GM12878 (cell line): ENCODE results near the gene CCDC91. TPM values are rescaled to one million over a fixed set of nuclear protein-coding genes. Genes with fewer than 3 reads are reported as not detected.

Experiments used
- ATAC-seq: fragments of 200-7000 bp; cut with Tn5 transposase; 3 replicates; pipeline ENCODE4 v1.9.1; 2020; ENCODE audit warnings: mild to moderate bottlenecking, moderate library complexity
- BruUV-seq: library from RNA; stranded (reverse); fragments of 400-500 nt; replicated peaks from 2 replicates; lab custom pipeline; 2021; lab: Mats Ljungman, UMichigan
- CTCF ChIA-PET: fragments of 300-600 bp; sonication (Branson Sonifier 250); formaldehyde crosslinking; extraction: SDS; loops from one replicate; lab custom pipeline; 2021; ENCODE audit warnings: inconsistent platforms; lab: Yijun Ruan, JAX
- POLR2A ChIA-PET: fragments of 350-600 bp; formaldehyde crosslinking; extraction: SDS; loops from one replicate; lab custom pipeline; 2021; ENCODE audit warnings: inconsistent platforms; lab: Charles Lee
- RAD21 ChIA-PET: fragments of 300-600 bp; sonication (Branson Sonifier 250); formaldehyde crosslinking; loops from one replicate; lab custom pipeline; 2023; ENCODE audit warnings: antibody characterized with exemption; ENCODE audit not compliant: unreplicated experiment; lab: Charles Lee
- SMC1A ChIA-PET: fragments of 300-600 bp; sonication (Branson Sonifier 250); formaldehyde crosslinking; loops from one replicate; lab custom pipeline; 2023; ENCODE audit not compliant: unreplicated experiment, uncharacterized antibody; lab: Charles Lee
- DNase-seq: peaks from one replicate; pipeline ENCODE4 v3.0.0-alpha.2; 2011; ENCODE audit warnings: low read depth, low spot score
- FAIRE-seq: peaks from 3 replicates; lab custom pipeline; 2011; peaks lifted over from hg19 to GRCh38; lab: Jason Lieb, UNC
- H2AFZ ChIP-seq: 2 replicates; pipeline ENCODE4 v1.6.0; 2011; ENCODE audit warnings: low read depth, low read length, control low read depth; ENCODE audit not compliant: control insufficient read depth
- H3K27ac ChIP-seq: 2 replicates; pipeline ENCODE4 v1.5.1; 2011; ENCODE audit warnings: control low read depth; ENCODE audit not compliant: control insufficient read depth, insufficient read depth
- H3K27me3 ChIP-seq, 2 experiments: replicated peaks in 1 of 2; 2 replicates each; pipeline versions ENCODE4 v1.6.0 to v1.6.1; 2011; ENCODE audit warnings: low read length in 1 of 2; ENCODE audit not compliant: control insufficient read depth in 2 of 2, insufficient read depth in 2 of 2
- H3K36me3 ChIP-seq, 2 experiments: 2 replicates each; pipeline ENCODE4 v1.5.1; 2011; ENCODE audit warnings: low read length in 1 of 2; ENCODE audit not compliant: control insufficient read depth in 2 of 2, insufficient read depth in 2 of 2
- H3K4me1 ChIP-seq: 2 replicates; pipeline ENCODE4 v1.6.1; 2011; ENCODE audit warnings: mild to moderate bottlenecking, low read length, moderate library complexity, mixed read lengths; ENCODE audit not compliant: control insufficient read depth, insufficient read depth
- H3K4me2 ChIP-seq: 2 replicates; pipeline ENCODE4 v1.6.0; 2011; ENCODE audit warnings: control low read depth; ENCODE audit not compliant: control insufficient read depth, insufficient read depth
- H3K4me3 ChIP-seq: fragments of 200-600 bp; sonication (generic); 2 replicates; pipeline ENCODE4 v1.5.1; 2016
- H3K79me2 ChIP-seq: 2 replicates; pipeline ENCODE4 v1.6.0; 2011; ENCODE audit warnings: low read length; ENCODE audit not compliant: control insufficient read depth, insufficient read depth
- H3K9ac ChIP-seq: 2 replicates; pipeline ENCODE4 v1.8.0; 2011; ENCODE audit warnings: low read length, control low read depth, mixed read lengths; ENCODE audit not compliant: control insufficient read depth, insufficient read depth
- H3K9me3 ChIP-seq: replicated peaks from 3 replicates; pipeline ENCODE4 v1.5.1; 2011; ENCODE audit warnings: mild to moderate bottlenecking, low read length; ENCODE audit not compliant: control insufficient read depth, insufficient read depth
- H4K20me1 ChIP-seq: 2 replicates; pipeline ENCODE4 v1.6.0; 2011; ENCODE audit not compliant: control insufficient read depth, insufficient read depth
- ATF2 ChIP-seq: IDR thresholded peaks from 2 replicates; pipeline ENCODE4 v1.6.1; 2012; ENCODE audit warnings: low read length, inconsistent platforms
- BRCA1 ChIP-seq: IDR thresholded peaks from 2 replicates; pipeline ENCODE4 v1.6.1; 2011; ENCODE audit warnings: low read depth, low read length, improper control_type of control experiment
- CHD1 ChIP-seq: IDR thresholded peaks from 2 replicates; pipeline ENCODE4 v1.6.1; 2012; ENCODE audit warnings: low read depth, low read length, improper control_type of control experiment
- CHD4 ChIP-seq: fragments of 200-600 bp; sonication (generic); IDR thresholded peaks from 2 replicates; pipeline ENCODE4 v1.6.1; 2016; ENCODE audit warnings: mild to moderate bottlenecking
- EGR1 ChIP-seq, 2 experiments: IDR thresholded peaks; 1 replicate in 1 of 2; 2 replicates in 1 of 2; pipeline ENCODE4 v1.6.1; 2011 to 2012; ENCODE audit warnings: low read depth in 2 of 2, low read length in 2 of 2, borderline replicate concordance in 1 of 2, mild to moderate bottlenecking in 1 of 2, moderate library complexity in 1 of 2
- EZH2 ChIP-seq: IDR thresholded peaks from 2 replicates; pipeline ENCODE4 v1.6.1; 2012; ENCODE audit warnings: low read depth, mild to moderate bottlenecking, control low read depth, inconsistent platforms, low read length, borderline replicate concordance; ENCODE audit not compliant: control insufficient read depth
- MEF2B ChIP-seq: fragments of 450-650 bp; IDR thresholded peaks from 2 replicates; pipeline ENCODE4 v1.6.1; 2018; ENCODE audit warnings: mild to moderate bottlenecking, moderate library complexity; ENCODE audit not compliant: partially characterized antibody, poor library complexity, severe bottlenecking
- MXI1 ChIP-seq: fragments of 150-350 bp; IDR thresholded peaks from 2 replicates; pipeline ENCODE4 v1.6.1; 2011; ENCODE audit warnings: low read depth, mild to moderate bottlenecking, inconsistent platforms, low read length, improper control_type of control experiment
- SMC3 ChIP-seq: IDR thresholded peaks from 2 replicates; pipeline ENCODE4 v1.6.1; 2011; ENCODE audit warnings: low read length, improper control_type of control experiment, borderline replicate concordance
- TAF1 ChIP-seq: IDR thresholded peaks from 2 replicates; pipeline ENCODE4 v1.6.1; 2011; ENCODE audit warnings: mild to moderate bottlenecking, low read depth, low read length, borderline replicate concordance
- ZBTB33 ChIP-seq: fragments of 450-650 bp; IDR thresholded peaks from 2 replicates; pipeline ENCODE4 v1.6.1; 2017; ENCODE audit warnings: mild to moderate bottlenecking
- WGBS: methylation state at CpG from one replicate; pipeline ENCODE4 v1.1.6; 2016; ENCODE audit warnings: low lambda C conversion rate; ENCODE audit not compliant: insufficient replicate concordance, insufficient coverage; ENCODE audit errors: missing lambda C conversion rate; 5-methylcytosine and 5-hydroxymethylcytosine counted together
- in situ Hi-C: fragments of 300-500 bp; cut with MboI; formaldehyde crosslinking; loops from 9 replicates; pipeline ENCODE4 v1.14.3; 2018; ENCODE audit warnings: mixed read lengths
- intact Hi-C: fragments of 100-400 bp; cut with micrococcal nuclease; formaldehyde crosslinking; loops from one replicate; pipeline ENCODE4 v1.14.2; 2022; ENCODE audit not compliant: unreplicated experiment
- polyA plus RNA-seq, 11 experiments: library from polyadenylated mRNA; depleted of rRNA in 4 of 11; unstranded in 6 of 11; stranded (reverse) in 5 of 11; fragments of >200 nt; fragmentation: Nextera tagmentation in 4 of 11; fragmentation: Illumina TruSeq in 1 of 11; extraction: Ambion mirVana in 4 of 11; extraction: Trizol in 1 of 11; gene quantifications; 1 replicate in 1 of 11; 2 replicates in 10 of 11; pipeline versions ENCODE4 v1.2.1 to v1.2.3, GENCODE V29; 2011 to 2016; ENCODE audit warnings: inconsistent platforms in 2 of 11, missing spikeins in 2 of 11, low read depth in 1 of 11
- total RNA-seq, 4 experiments: library from RNA; depleted of rRNA in 3 of 4; stranded (reverse); fragments of >200 nt in 3 of 4; fragmentation: Illumina TruSeq in 1 of 4; extraction: Trizol in 1 of 4; gene quantifications; 2 replicates each; pipeline versions ENCODE4 v1.2.1 to v1.2.3, GENCODE V29; 2013 to 2021
- TF ChIP-seq, protein P1 (sequence below): IDR thresholded peaks from 2 replicates; pipeline ENCODE4 v1.6.1; 2011; ENCODE audit warnings: borderline replicate concordance, low read depth, mild to moderate bottlenecking, moderate library complexity, low read length; ENCODE audit not compliant: insufficient read depth, poor library complexity, severe bottlenecking

The CCDC91 gene
- total and polyA plus RNA-seq, 10 of the 15 experiments (the other 5 are each of a cell fraction or from before 2014, with no cell fraction given) = 6.1 to 24.9 (median 16.5) TPM

- TF ChIP-seq, protein P1, sequence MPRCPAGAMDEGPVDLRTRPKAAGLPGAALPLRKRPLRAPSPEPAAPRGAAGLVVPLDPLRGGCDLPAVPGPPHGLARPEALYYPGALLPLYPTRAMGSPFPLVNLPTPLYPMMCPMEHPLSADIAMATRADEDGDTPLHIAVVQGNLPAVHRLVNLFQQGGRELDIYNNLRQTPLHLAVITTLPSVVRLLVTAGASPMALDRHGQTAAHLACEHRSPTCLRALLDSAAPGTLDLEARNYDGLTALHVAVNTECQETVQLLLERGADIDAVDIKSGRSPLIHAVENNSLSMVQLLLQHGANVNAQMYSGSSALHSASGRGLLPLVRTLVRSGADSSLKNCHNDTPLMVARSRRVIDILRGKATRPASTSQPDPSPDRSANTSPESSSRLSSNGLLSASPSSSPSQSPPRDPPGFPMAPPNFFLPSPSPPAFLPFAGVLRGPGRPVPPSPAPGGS = no peak
- TF ChIP-seq MEF2B (no peak), TAF1 (no peak), SMC3 (no peak), MXI1 (no peak)
These were observed 28.6 kb upstream of the CCDC91 start (continued) for GRCh38 chr12:28161697-28162096.

DNA sequence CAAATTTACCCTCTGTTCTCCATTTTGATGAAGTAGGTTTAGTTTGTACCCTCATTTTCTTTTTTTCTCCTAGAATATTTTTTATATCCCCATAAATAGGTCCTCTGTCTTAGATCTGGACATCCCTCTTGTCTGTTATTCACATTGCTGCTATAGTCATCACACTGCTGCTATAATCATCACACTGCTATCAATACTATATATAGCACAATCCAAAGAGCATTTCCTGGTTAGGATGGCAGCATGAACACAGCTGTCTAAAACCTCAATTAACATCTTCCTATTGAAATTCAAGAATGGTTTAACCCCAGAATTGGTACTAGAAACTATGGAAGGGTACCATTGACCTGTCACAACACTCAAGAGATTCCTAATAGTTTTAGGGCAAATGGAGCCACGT is 27.6 kb upstream of the CCDC91 start:
- Histone ChIP-seq H3K4me3 (no peak overlapping the region), H3K9me3 (no peaks in the 10 kb centered on the region), H3K36me3 (no peaks in the 10 kb centered on the region), H3K4me1 (no peaks in the 10 kb centered on the region), H2AFZ (no peak overlapping the region), H3K9ac (no peak overlapping the region), H3K27me3 (no peaks in the 10 kb centered on the region), H3K27ac (no peak overlapping the region), H3K4me2 (no peak overlapping the region), H3K79me2 (no peaks in the 10 kb centered on the region), H4K20me1 (no peaks in the 10 kb centered on the region)
- FAIRE-seq (no peak), DNase-seq (no peak), ATAC-seq (no peak)
- TF ChIP-seq SMC3 = no peak
- TF ChIP-seq CHD1 = no peak
- no peak for TF ChIP-seq ATF2
- no peak for TF ChIP-seq BRCA1
- no peak for TF ChIP-seq EGR1 (IDR thresholded peaks at IDR 0.05; ENCODE audit: borderline replicate concordance in 1 of 2, low read depth in 2 of 2, low read length in 2 of 2)
- no peak for TF ChIP-seq CHD4
- TF ChIP-seq ZBTB33 = no peak
- TF ChIP-seq EZH2 = no peak
- RAD21 ChIA-PET = no interaction called here
- SMC1A ChIA-PET = no interaction called here
- BruUV-seq = no TSS peak
- in situ Hi-C loops = no loop called here
- CTCF ChIA-PET = no interaction called here
- POLR2A ChIA-PET = no interaction called here
- WGBS = 5% methylated on average over 1 of the region's 1 CpG
- intact Hi-C loops = no loop called here
